Endothelial cell (in vitro differentiated cells): ENCODE data around the gene PTPRN2. TPM values are rescaled to one million over a fixed set of nuclear protein-coding genes. Genes with fewer than 3 reads are reported as not detected.

Experiments
- DNase-seq: peaks from one replicate; pipeline ENCODE4 v3.0.0; 2021; ENCODE audit warnings: low spot score
- H3K27ac Mint-ChIP-seq: one replicate; pipeline ENCODE4 v1.8.0; 2021; ENCODE audit warnings: mixed read lengths, inconsistent platforms; ENCODE audit not compliant: unreplicated experiment
- H3K27me3 Mint-ChIP-seq: one replicate; pipeline ENCODE4 v1.8.0; 2021; ENCODE audit warnings: mild to moderate bottlenecking, moderate library complexity, mixed read lengths, inconsistent platforms; ENCODE audit not compliant: unreplicated experiment
- H3K36me3 Mint-ChIP-seq: one replicate; pipeline ENCODE4 v1.8.0; 2021; ENCODE audit warnings: mild to moderate bottlenecking, low read depth, mixed read lengths, inconsistent platforms; ENCODE audit not compliant: unreplicated experiment
- H3K4me1 Mint-ChIP-seq: one replicate; pipeline ENCODE4 v1.8.0; 2021; ENCODE audit warnings: mild to moderate bottlenecking, mixed read lengths, inconsistent platforms; ENCODE audit not compliant: unreplicated experiment
- H3K4me3 Mint-ChIP-seq: one replicate; pipeline ENCODE4 v1.8.0; 2021; ENCODE audit warnings: mild to moderate bottlenecking, mixed read lengths, inconsistent platforms; ENCODE audit not compliant: unreplicated experiment
- H3K9me3 Mint-ChIP-seq: one replicate; pipeline ENCODE4 v1.8.0; 2021; ENCODE audit warnings: mixed read lengths, inconsistent platforms; ENCODE audit not compliant: unreplicated experiment
- CTCF ChIP-seq: fragments of 200-600 bp; sonication (generic); IDR thresholded peaks from one replicate; pipeline ENCODE4 v1.5.0; 2021; ENCODE audit warnings: antibody characterized with exemption; ENCODE audit not compliant: unreplicated experiment
- total RNA-seq: library from RNA; stranded (reverse); fragmentation: NEBNext Ultra II Directional; extraction: Animal tissue kit (Norgen Biotek cat#: 25700); gene quantifications from one replicate; pipeline ENCODE4 v1.2.1, GENCODE V29; 2021; ENCODE audit not compliant: unreplicated experiment

Gene PTPRN2
- total RNA-seq, 1 donor from 2014 or later = 0.18 TPM

- Mint-ChIP-seq H3K27ac (no peak overlapping the region), H3K4me1 (no peaks in the 10 kb centered on the region), H3K27me3 (peaks cover 11% of the 10 kb centered on the region), H3K4me3 (no peak overlapping the region), H3K36me3 (peaks cover 9% of the 10 kb centered on the region), H3K9me3 (peaks cover 31% of the 10 kb centered on the region)
- DNase-seq = no peak
- no peak for TF ChIP-seq CTCF
Observed at GRCh38 chr7:157826566-157826965, 761.1 kb downstream of the PTPRN2 start.

GRCh38 chr7:157825325-157825724 is 762.3 kb downstream of the PTPRN2 start:
- no peak overlapping the region for H3K4me3 Mint-ChIP-seq
- peaks cover 4% of the 10 kb centered on the region for H3K36me3 Mint-ChIP-seq
- no peak for DNase-seq
- H3K9me3 Mint-ChIP-seq = peaks cover 28% of the 10 kb centered on the region
- H3K27ac Mint-ChIP-seq = no peak overlapping the region
- H3K4me1 Mint-ChIP-seq = no peaks in the 10 kb centered on the region
- TF ChIP-seq CTCF = no peak
- H3K27me3 Mint-ChIP-seq = peaks cover 7% of the 10 kb centered on the region

- Mint-ChIP-seq H3K4me3 (no peak overlapping the region), H3K27ac (no peak overlapping the region), H3K36me3 (peaks cover 4% of the 10 kb centered on the region), H3K4me1 (peaks cover 2% of the 10 kb centered on the region), H3K27me3 (peaks cover 7% of the 10 kb centered on the region), H3K9me3 (peaks cover 28% of the 10 kb centered on the region)
- no peak for DNase-seq
- no peak for TF ChIP-seq CTCF
Observed at GRCh38 chr7:157824819-157825121, 762.9 kb downstream of the PTPRN2 start.

GRCh38 chr7:157824011-157824818 is 763.4 kb downstream of the PTPRN2 start:
- H3K4me3 Mint-ChIP-seq = no peak overlapping the region
- no peak for TF ChIP-seq CTCF
- DNase-seq = no peak
- peaks cover 23% of the 10 kb centered on the region for H3K9me3 Mint-ChIP-seq
- H3K36me3 Mint-ChIP-seq = peaks cover 4% of the 10 kb centered on the region
- H3K27ac Mint-ChIP-seq = no peak overlapping the region
- peaks cover 6% of the 10 kb centered on the region for H3K27me3 Mint-ChIP-seq
- H3K4me1 Mint-ChIP-seq = peaks cover 2% of the 10 kb centered on the region

GRCh38 chr7:157822688-157823031 is 765.0 kb downstream of the PTPRN2 start:
- Mint-ChIP-seq H3K36me3 (peaks cover 9% of the 10 kb centered on the region), H3K4me1 (peaks cover 2% of the 10 kb centered on the region), H3K4me3 (no peak overlapping the region), H3K9me3 (peaks cover 21% of the 10 kb centered on the region), H3K27me3 (peaks cover 11% of the 10 kb centered on the region), H3K27ac (no peak overlapping the region)
- no peak for TF ChIP-seq CTCF
- DNase-seq = no peak
